ENCODE measurements around the gene NR2F1.

DNA sequence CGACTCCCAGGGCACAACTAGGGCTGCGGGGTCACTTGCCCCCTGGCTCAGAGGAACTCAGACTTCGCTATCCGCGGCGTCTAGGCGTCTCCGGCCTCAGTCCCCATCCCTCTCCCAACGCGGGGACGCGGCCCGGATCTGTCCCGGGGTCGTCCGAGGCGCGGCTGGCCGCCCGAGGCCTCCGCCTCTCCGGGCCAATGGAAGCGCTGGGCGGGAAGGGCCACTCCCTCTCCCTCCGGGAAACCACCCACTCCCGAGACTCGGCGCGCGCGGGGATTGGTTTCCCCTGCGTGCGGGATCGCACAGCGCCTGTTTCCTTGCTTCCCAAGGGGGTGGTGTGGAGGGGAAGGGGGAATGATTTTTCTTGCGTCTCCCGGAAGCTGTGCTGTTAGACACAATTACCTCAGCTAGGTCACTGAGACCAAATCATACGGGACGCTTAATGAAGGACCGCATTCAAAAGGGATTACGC is 38.3 kb downstream of the NR2F1 start:
- TF ChIP-seq, protein P1, sequence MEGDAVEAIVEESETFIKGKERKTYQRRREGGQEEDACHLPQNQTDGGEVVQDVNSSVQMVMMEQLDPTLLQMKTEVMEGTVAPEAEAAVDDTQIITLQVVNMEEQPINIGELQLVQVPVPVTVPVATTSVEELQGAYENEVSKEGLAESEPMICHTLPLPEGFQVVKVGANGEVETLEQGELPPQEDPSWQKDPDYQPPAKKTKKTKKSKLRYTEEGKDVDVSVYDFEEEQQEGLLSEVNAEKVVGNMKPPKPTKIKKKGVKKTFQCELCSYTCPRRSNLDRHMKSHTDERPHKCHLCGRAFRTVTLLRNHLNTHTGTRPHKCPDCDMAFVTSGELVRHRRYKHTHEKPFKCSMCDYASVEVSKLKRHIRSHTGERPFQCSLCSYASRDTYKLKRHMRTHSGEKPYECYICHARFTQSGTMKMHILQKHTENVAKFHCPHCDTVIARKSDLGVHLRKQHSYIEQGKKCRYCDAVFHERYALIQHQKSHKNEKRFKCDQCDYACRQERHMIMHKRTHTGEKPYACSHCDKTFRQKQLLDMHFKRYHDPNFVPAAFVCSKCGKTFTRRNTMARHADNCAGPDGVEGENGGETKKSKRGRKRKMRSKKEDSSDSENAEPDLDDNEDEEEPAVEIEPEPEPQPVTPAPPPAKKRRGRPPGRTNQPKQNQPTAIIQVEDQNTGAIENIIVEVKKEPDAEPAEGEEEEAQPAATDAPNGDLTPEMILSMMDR (IDR thresholded peaks at IDR 0.05; ENCODE audit: low read length): no peak
- no peak for TF ChIP-seq EZH2phosphoT487 (IDR thresholded peaks at IDR 0.05; ENCODE audit: low read length)

All from MM.1S (cell line).